NCI-H2081 (cell line): ENCODE measurements around the gene OR10H2.
"Not testable (repeated sequence)": the region's sequence is repeated elsewhere in the genome, so short reads cannot be mapped to it uniquely, and the experiment has no call there.

Experiments used
- DNase-seq, 2 experiments: peaks; one replicate each; lab custom pipeline; 2025; lab: John Stamatoyannopoulos, UW

Gene OR10H2

DNA sequence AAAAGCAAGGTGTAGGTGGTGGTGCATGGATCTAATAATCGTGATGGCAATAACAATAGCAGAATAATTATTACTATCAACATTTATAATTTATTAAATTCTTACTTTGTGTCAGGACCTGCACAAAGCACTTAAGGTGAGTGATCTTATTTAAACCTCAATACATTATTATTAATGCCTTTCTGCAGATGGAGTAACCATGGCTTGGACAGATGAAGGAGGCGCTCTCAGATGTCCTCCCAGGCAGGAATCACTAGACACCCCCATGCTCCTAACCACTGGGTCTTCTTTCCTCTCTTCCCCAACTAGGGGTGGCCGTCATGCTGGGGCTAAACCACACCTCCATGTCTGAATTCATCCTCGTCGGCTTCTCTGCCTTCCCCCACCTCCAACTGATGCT is at the start of gene OR10H2:
OR10H2 (plus strand) TSS at position 301 of the 400 bp plus-strand sequence; CDS start at position 321, 20 bp downstream.
- DNase-seq: no peak

GRCh38 chr19:15679089-15679488 is 48.7 kb upstream of the OR10H2 start:
- DNase-seq: no peak

DNA sequence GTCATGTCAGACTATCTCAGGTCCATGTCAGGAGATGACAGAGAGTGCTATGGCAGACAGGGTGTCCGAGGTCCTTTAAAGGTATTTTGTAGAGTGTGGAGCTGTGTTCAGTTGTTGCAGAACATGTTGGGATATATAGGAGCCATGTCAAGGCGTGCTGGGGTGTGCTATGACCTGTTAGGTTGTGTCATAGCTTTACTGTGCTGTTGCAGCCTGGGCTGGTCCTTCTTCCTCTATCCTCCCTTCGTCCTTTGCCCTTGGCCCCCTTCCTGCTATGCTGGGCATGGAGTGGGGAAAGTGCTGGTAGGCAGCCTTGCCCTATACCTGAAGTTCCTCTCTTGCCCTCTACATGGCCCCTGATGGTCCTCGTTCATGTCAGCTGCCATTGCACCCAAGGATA is 48.0 kb upstream of the OR10H2 start:
- not testable (repeated sequence) for DNase-seq

DNA sequence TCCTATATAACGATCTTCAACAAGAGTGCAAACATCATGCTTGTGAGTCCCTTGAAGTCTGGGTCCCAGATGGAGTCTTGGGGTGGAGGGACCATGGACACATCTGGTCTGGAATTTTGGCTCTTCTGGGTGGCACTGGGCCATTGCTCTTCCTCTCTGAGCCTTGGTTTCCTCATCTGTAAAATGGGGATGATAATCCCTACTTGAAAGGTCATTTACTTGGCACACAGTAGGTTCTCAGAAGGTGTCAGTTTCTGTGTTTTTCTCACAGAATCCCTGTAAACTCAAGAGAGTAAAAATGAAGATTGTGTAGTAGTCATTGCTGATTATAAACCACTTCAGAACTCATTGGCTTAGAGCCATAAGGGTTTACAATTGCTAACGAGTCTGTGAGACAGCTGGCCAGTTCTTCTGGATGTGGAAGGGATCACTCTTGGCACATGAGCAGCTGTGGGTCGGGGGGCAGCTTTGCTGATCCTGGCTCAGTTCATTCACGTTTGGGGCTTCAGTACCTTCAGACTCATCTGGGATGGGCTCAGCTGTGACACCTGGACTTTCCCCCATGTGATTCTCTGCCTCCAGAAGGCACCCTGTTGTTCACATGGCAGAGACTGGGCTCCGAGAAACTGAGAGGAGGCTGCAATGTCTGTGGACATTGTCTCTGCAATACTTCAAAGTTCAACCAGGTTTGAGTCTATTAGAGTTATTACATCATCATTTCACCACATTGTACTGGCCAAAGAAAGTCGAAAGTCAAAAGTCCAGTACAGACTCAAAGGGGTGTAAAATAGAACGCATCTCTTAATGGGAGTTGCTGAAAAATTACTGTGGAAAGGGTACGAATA is 47.1 kb upstream of the OR10H2 start:
- no peak for DNase-seq

DNA sequence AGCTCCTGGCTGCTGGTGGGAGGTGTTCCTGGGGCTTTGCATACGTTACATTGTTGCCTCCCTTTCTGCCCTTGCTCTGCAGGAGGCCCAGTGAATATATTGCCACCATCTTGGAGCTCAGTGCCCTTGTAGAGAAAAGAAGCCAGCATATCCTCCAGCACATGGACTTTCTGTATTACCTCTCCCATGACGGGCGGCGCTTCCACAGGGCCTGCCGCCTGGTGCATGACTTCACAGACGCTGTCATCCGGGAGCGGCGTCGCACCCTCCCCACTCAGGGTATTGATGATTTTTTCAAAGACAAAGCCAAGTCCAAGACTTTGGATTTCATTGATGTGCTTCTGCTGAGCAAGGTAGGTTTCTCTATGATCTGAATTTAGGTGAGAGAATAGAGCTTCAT is 44.4 kb upstream of the OR10H2 start:
- no peak for DNase-seq

GRCh38 chr19:15684828-15685227 is 43.0 kb upstream of the OR10H2 start:
- no peak for DNase-seq

DNA sequence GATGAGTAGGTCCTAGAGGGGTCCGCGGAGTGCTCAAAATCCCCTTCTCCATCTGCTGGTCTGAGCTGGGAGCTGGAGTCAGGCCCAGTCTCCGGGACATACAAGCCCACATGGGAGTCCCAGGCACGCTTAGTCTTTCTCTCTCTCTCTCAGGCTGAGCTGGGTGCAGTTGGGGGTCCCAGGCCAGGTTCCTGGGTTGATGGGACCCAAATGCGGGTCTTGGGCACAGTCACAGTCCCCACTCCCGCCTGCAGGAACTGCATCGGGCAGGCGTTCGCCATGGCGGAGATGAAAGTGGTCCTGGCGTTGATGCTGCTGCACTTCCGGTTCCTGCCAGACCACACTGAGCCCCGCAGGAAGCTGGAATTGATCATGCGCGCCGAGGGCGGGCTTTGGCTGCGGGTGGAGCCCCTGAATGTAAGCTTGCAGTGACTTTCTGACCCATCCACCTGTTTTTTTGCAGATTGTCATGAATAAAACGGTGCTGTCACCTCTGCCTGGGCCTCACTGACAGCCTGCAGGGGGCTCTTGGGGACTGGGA is 31.1 kb upstream of the OR10H2 start:
- no peak for DNase-seq

DNA sequence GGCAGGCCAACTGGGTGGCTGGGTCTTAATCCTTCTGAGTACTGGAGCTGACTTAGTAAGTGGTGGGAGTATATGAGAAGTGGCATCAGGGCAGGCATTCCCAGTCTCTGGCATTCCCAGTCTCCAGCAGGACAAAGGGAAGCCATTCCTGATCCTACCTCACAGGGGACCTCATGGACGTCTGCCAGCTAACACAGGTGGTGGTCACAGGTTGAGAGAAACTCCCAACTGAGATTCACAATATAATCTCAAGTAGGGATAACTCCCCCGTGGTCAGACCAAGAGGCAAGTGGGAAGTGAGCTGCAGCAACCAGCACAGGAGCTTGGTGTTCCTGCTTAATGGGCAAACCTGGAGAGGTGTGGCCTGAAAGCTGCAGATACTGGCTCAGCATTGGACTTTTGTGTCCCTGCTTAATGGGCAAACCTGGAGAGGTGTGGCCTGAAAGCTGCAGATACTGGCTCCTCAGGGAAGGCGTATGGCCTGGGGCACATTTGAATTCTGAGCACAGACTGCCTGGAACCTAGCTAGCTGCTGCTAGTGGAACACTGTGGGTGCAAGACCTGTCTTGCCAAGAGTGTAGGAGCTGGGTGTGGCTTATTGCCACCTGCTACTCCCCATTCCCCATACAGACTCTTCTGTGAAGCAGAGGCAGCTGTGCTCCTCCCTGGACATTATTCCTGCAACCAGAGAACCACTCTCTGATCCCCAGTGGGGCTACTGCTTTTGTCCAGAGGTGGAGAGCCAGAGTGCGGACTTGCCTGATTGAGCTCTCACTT is 25.9 kb upstream of the OR10H2 start:
- DNase-seq: no peak

DNA sequence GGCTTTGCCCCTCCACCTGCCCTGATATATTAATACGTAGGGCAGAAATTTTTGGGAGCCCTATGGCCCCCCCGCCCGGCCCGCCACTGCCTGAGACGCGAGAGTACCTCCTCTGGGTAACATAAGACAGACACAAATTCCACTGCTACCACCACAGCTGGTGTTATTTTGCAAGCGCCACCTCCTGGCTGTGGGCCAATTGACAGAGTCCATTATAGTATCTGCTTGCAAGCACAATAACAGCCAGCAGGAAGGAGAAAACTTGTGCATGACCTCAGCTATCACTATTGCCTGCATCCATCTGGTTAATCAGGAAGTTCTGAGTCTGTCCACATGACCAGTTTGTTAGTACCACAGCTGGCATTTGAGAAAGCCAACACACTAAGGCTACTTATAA is 25.3 kb upstream of the OR10H2 start:
- peak; percentile 8 to 27 for DNase-seq

DNA sequence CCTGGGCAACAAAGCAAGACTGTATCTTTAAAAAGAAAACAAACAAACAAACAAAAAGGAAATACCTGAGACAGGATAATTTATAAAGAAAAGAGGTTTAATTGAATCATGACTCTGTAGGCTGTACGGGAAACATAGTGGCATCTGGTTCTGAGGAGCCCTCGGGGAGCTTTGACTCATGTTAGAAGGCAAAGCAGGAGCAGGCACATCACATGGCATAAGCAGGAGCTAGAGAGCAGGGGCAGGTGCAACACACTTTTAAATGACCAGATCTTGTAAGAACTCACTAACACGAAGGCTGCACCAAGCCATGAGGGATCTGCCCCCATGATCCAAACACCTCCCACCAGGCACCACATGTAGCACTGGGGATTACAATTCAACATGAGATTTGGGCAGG is 13.2 kb upstream of the OR10H2 start:
- no peak for DNase-seq

DNA sequence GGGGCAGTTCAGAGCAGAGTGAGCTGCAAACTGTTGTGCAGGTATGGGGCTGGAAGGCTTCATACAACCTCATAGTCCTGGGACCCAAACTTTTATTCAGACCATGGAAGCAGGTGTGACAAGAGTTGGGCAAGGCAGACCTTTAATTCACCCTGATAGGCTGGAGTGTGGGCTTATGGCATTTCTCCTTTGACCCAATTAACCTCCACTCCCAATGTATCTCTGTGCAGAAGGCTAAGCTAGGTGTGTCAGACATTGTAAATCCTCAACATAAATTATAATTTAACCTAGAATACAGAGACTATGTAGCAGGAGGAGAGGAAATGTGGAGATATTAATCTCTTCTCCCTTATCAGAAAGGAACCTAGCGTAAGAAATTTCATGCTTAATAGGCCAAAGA is 12.2 kb upstream of the OR10H2 start:
- no peak for DNase-seq

DNA sequence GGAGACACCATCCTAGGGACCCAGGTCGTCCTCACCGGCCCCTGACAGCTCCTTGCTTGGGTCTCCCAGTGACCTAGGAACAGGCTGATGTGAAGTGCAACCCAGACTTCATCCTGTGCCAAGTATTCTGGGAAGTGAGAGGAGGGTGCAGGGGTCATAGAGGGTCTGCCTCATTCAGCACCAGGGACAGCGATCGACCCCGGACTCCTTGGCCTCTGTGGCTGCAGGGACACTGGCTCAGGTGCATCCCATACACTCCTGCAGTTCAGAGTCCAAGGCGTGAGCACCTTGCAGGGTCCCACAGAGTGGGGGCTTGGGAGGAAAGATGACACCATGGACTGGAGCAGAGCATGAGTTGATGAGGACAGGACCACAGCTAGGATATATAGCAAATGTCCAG is 10.0 kb upstream of the OR10H2 start:
- DNase-seq: no peak

GRCh38 chr19:15721268-15721667 is 6.6 kb upstream of the OR10H2 start:
- DNase-seq: no peak

DNA sequence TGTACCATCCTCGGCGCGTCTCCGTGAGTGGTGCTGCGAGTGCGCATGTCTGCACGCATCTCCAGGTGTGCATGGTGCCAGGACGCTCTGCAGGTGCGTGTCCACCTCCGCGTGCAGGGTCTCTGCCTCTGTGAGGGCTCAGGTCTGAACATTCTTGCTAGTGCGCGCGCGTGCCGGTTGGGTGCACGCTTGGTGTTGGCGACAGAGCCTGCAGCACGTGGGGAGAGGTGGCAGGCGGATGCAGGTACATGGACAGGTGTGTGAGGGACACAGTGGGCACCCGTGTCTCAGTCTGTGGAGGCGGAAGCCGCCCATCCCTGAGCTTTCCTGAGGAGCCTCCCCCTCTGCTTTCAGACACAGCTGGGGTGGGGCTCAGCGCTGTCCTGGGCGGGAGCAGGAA is 4.9 kb upstream of the OR10H2 start:
- no peak for DNase-seq

DNA sequence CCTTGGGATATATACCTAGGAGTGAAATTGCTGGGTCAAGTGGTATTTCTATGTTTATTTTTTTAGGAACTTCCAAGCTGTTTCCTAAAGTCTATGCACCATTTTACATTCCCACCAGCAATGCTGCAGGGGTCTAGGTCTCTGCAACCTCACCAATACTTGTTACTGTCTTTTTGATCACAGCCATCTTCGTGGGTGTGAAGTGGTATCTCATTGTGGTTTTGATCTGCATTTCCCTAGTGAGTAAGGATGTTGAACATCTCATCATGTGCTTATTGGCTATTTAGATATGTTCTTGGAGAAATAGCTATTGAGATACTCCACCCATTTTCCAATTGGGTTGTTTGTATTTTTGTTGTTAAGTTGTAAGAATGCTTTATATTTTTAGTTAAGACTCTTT is 2.7 kb downstream of the OR10H2 start:
- no peak for DNase-seq

GRCh38 chr19:15732388-15732787 is 4.6 kb downstream of the OR10H2 start:
- no peak for DNase-seq

GRCh38 chr19:15733895-15734294 is 6.1 kb downstream of the OR10H2 start:
- DNase-seq: no peak

GRCh38 chr19:15737722-15738121 is 9.9 kb downstream of the OR10H2 start, which contains the start of gene OR10H3:
Gene OR10H3 (plus strand): TSS chr19:15737985. CDS start chr19:15741393, 3,408 bp downstream.
- no peak for DNase-seq

GRCh38 chr19:15740785-15741184 is 13.0 kb downstream of the OR10H2 start:
- no peak for DNase-seq

GRCh38 chr19:15748239-15748638 is 20.4 kb downstream of the OR10H2 start:
- DNase-seq: no peak

GRCh38 chr19:15758379-15758778 is 30.6 kb downstream of the OR10H2 start:
- no peak for DNase-seq

DNA sequence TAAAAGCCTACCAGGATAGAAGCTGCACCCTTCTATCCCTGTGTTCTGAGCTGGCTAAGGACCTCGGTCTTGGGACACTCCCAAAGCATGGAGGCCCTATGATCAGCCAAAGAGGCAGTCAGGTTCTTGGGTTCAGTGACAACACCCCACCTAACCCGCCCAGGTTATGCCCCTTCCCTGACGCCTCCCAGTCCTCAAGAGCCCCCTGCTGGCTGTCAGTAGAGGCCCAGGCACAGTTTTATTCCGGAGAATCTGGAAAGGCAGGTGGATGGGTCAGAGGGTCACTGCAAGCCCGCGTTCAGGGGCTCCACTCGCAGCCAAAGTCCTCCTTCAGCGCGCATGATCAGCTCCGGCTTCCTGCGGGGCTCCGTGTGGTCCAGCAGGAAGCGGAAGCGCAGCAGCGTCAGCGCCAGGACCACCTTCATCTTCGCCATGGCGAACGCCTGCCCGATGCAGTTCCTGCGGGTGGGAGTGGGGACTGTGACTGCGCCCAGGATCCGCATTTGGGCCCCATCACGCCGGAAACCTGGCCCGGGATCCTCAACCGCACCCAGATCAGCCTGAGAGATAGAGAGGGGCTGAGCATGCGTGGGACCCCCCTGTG is 32.2 kb downstream of the OR10H2 start:
- no peak for DNase-seq
